Activated naive CD8-positive, alpha-beta T cell treated with anti-CD3 and anti-CD28 coated beads, Interleukin-2, amount 50 U/mL, for 24 hours (primary cell): ENCODE measurements around the gene DNAJC1.

Experiments used
- ATAC-seq: fragments of 150-1000 bp; cut with Tn5 transposase; one replicate; pipeline ENCODE4 v1.10.0; 2021
- DNase-seq: peaks from one replicate; pipeline ENCODE4 v3.0.0; 2021
- H3K27ac Mint-ChIP-seq: one replicate; pipeline ENCODE4 v1.8.0; 2021; ENCODE audit warnings: mild to moderate bottlenecking, mixed read lengths
- H3K27me3 Mint-ChIP-seq: one replicate; pipeline ENCODE4 v1.8.0; 2021; ENCODE audit warnings: mixed read lengths
- H3K36me3 Mint-ChIP-seq: one replicate; pipeline ENCODE4 v1.8.0; 2021; ENCODE audit warnings: low read depth, mixed read lengths
- H3K4me1 Mint-ChIP-seq: one replicate; pipeline ENCODE4 v1.8.0; 2021; ENCODE audit warnings: mixed read lengths
- H3K4me3 Mint-ChIP-seq: one replicate; pipeline ENCODE4 v1.8.0; 2021; ENCODE audit warnings: mild to moderate bottlenecking, moderate library complexity, mixed read lengths
- H3K9me3 Mint-ChIP-seq: one replicate; pipeline ENCODE4 v1.8.0; 2021; ENCODE audit warnings: mixed read lengths

Gene DNAJC1

DNA sequence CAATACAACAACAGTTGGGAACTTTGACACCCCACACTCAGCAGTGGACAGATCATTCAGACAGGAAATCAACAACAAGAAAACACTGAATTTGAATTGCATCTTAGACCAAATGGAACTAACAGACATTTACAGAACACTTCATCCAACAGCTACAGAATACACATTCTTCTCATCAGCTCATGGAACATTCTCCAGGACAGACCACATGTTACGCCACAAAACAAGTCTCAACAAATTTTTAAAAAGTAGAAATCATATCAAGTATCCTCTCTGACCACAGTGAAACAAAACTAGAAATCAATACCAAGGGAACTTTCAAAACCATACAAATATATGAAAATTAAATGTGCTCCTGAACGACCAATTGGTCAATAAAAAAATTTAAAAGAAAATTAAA is 212.3 kb downstream of the DNAJC1 start:
- Mint-ChIP-seq H3K36me3 (peaks cover 22% of the 10 kb centered on the region), H3K9me3 (peaks cover 19% of the 10 kb centered on the region), H3K4me3 (no peak overlapping the region), H3K27me3 (no peaks in the 10 kb centered on the region), H3K27ac (no peak overlapping the region), H3K4me1 (no peaks in the 10 kb centered on the region)
- DNase-seq (no peak), ATAC-seq (no peak)

- Mint-ChIP-seq H3K4me3 (no peak overlapping the region), H3K27ac (no peak overlapping the region), H3K9me3 (peaks cover 12% of the 10 kb centered on the region), H3K27me3 (no peaks in the 10 kb centered on the region), H3K4me1 (no peaks in the 10 kb centered on the region), H3K36me3 (peaks cover 27% of the 10 kb centered on the region)
- no peak for DNase-seq
- ATAC-seq: no peak
These were observed 226.6 kb downstream of the DNAJC1 start for GRCh38 chr10:21776883-21777282.

DNA sequence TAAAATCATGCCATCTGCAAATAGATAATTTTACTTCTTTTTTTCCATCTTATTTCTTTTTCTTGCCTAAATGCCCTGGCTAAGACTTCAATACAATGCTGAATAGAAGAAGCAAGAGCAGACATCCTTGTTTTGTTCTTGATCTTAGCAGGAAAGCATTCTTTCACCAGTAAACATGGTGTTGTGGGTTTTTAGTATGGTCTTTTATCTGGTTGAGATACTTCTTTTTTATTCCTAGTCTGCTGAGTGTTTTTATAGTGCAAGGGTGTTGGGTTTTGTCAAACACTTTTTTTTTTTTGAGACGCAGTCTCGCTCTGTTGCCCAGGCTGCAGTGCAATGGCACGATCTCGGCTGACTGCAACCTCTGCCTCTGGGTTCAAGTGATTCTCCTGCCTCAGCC is 232.3 kb downstream of the DNAJC1 start:
- H3K27ac Mint-ChIP-seq: no peak overlapping the region
- no peak overlapping the region for H3K4me3 Mint-ChIP-seq
- ATAC-seq (no peak), DNase-seq (no peak)
- peaks cover 2% of the 10 kb centered on the region for H3K4me1 Mint-ChIP-seq
- H3K27me3 Mint-ChIP-seq: no peaks in the 10 kb centered on the region
- H3K9me3 Mint-ChIP-seq: peaks cover 9% of the 10 kb centered on the region
- H3K36me3 Mint-ChIP-seq: peaks cover 7% of the 10 kb centered on the region

- no peak for DNase-seq
- Mint-ChIP-seq H3K4me1 (peaks cover 5% of the 10 kb centered on the region), H3K27ac (no peak overlapping the region), H3K4me3 (no peak overlapping the region), H3K27me3 (no peaks in the 10 kb centered on the region), H3K36me3 (peaks cover 12% of the 10 kb centered on the region), H3K9me3 (peaks cover 6% of the 10 kb centered on the region)
- no peak for ATAC-seq
These were observed 234.5 kb downstream of the DNAJC1 start for GRCh38 chr10:21769041-21769440.

GRCh38 chr10:21764466-21765189 is 238.9 kb downstream of the DNAJC1 start:
- peaks cover 3% of the 10 kb centered on the region for H3K4me1 Mint-ChIP-seq
- DNase-seq: no peak
- H3K27ac Mint-ChIP-seq: no peak overlapping the region
- H3K4me3 Mint-ChIP-seq: no peak overlapping the region
- no peaks in the 10 kb centered on the region for H3K9me3 Mint-ChIP-seq
- no peaks in the 10 kb centered on the region for H3K27me3 Mint-ChIP-seq
- peaks cover 14% of the 10 kb centered on the region for H3K36me3 Mint-ChIP-seq
- ATAC-seq: no peak

DNA sequence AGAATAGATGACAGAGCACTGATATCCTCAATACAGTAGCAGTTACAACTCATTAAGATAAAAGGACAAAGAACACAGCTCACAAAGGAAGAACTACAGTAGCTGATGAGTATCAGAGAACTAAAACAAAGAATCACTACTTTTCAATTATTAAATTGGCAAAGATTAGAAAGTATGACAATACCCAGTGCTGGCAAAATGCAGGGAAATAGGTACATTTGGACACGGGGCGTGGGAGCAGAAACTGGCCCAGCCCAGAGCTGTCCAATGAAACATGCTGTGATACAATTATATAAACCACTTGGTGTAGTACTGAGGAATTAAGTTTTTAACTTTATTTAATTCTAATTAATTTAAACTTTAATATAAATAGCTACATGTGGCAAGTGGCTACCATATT is 243.2 kb downstream of the DNAJC1 start:
- DNase-seq: no peak
- ATAC-seq: no peak
- no peaks in the 10 kb centered on the region for H3K9me3 Mint-ChIP-seq
- no peaks in the 10 kb centered on the region for H3K27me3 Mint-ChIP-seq
- H3K4me3 Mint-ChIP-seq: no peak overlapping the region
- H3K4me1 Mint-ChIP-seq: peaks cover 3% of the 10 kb centered on the region
- peaks cover 15% of the 10 kb centered on the region for H3K36me3 Mint-ChIP-seq
- no peak overlapping the region for H3K27ac Mint-ChIP-seq

DNA sequence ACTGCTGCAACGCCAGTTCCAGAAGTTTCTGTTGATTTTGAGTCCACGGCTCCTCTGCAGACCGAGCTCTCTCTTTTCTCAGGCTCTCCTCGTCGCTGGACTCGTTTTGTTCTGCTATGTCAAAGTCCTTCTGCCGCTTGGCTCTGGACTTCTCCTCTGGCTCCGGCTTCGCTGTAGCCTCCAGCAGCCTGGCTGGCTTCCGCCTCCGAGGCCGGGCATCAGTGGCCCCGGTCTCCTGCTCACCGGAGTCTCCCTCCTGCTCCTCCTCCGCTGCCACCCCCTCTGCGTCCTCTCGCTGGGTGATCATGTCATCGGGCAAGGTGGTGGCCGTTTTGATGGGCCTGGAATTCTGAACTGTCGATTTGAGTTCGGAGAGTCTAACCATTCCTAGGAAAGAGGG is 244.3 kb downstream of the DNAJC1 start:
- Mint-ChIP-seq H3K9me3 (no peaks in the 10 kb centered on the region), H3K27ac (no peak overlapping the region), H3K4me3 (no peak overlapping the region), H3K27me3 (no peaks in the 10 kb centered on the region), H3K36me3 (peaks cover 12% of the 10 kb centered on the region), H3K4me1 (no peaks in the 10 kb centered on the region)
- ATAC-seq: no peak
- no peak for DNase-seq

GRCh38 chr10:21758696-21759095 is 244.8 kb downstream of the DNAJC1 start:
- no peak for ATAC-seq
- no peak overlapping the region for H3K4me3 Mint-ChIP-seq
- no peaks in the 10 kb centered on the region for H3K27me3 Mint-ChIP-seq
- H3K27ac Mint-ChIP-seq: no peak overlapping the region
- DNase-seq: no peak
- H3K36me3 Mint-ChIP-seq: peaks cover 8% of the 10 kb centered on the region
- no peaks in the 10 kb centered on the region for H3K9me3 Mint-ChIP-seq
- no peaks in the 10 kb centered on the region for H3K4me1 Mint-ChIP-seq

GRCh38 chr10:21758239-21758638 is 245.3 kb downstream of the DNAJC1 start:
- no peak overlapping the region for H3K27ac Mint-ChIP-seq
- DNase-seq (no peak), ATAC-seq (no peak)
- H3K9me3 Mint-ChIP-seq: no peaks in the 10 kb centered on the region
- no peaks in the 10 kb centered on the region for H3K27me3 Mint-ChIP-seq
- peaks cover 6% of the 10 kb centered on the region for H3K36me3 Mint-ChIP-seq
- no peak overlapping the region for H3K4me3 Mint-ChIP-seq
- H3K4me1 Mint-ChIP-seq: no peaks in the 10 kb centered on the region

DNA sequence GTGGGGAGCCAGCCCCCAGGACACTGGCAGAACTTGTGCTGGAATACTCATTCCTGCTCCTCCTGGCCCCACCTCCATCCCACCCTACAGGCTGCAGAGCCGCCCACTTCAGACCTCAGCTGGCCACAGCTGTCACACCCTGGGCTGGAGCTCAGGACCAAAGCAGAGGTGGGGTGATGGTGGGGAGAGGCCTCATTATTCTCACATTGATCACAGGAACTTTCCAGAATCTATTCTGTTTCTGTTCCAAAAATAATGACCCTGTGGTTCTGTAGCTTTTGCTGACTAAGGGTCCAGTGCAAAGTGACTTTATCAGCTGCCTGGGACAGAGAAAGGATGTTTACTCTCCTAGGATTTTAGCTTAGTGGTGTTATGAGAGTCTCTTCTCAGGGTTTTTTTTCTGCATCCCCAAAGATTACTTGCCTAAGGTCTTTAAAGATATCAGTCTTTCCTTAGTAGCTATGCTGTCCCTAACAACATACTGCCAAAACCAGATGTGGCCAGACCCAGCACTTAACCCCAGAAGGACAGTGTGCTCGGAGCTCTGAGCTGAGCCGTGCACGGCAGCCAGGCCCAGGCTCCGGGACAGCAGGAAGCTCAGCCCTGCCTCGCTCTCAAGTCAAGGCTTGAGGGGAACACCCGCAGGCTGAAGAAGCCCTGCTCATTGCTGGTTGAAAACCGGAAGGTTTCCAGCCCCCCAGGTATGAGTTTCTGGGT is 246.2 kb downstream of the DNAJC1 start:
- Mint-ChIP-seq H3K4me1 (no peaks in the 10 kb centered on the region), H3K4me3 (no peak overlapping the region), H3K27ac (no peak overlapping the region), H3K36me3 (peaks cover 6% of the 10 kb centered on the region), H3K9me3 (no peaks in the 10 kb centered on the region), H3K27me3 (no peaks in the 10 kb centered on the region)
- DNase-seq (no peak), ATAC-seq (no peak)

DNA sequence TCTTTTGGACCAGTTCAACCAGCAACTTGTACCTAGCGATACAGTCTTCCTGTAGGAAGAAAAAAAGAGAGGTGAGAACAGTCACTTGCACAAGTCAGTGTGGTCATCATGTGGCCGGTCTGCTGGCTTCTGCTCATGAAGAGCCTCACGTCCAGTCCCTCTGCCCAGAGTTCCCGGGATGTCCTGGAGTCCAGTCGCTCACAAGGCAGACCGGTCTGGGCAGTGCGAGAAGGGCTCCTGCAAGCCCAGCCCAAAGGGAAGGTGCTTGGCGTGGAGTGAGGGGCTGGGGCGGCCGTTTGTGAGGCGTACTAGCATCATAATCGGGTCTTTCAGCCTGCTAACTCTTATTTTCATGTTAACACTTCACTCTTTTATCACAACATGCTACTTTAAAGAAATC is 246.8 kb downstream of the DNAJC1 start:
- Mint-ChIP-seq H3K36me3 (peaks cover 6% of the 10 kb centered on the region), H3K27ac (no peak overlapping the region), H3K9me3 (no peaks in the 10 kb centered on the region), H3K4me3 (no peak overlapping the region), H3K4me1 (no peaks in the 10 kb centered on the region), H3K27me3 (no peaks in the 10 kb centered on the region)
- ATAC-seq (no peak), DNase-seq (no peak)

- Mint-ChIP-seq H3K4me1 (peaks cover 2% of the 10 kb centered on the region), H3K27me3 (no peaks in the 10 kb centered on the region), H3K27ac (no peak overlapping the region), H3K36me3 (peaks cover 2% of the 10 kb centered on the region), H3K9me3 (no peaks in the 10 kb centered on the region), H3K4me3 (no peak overlapping the region)
- DNase-seq (no peak), ATAC-seq (no peak)
These were observed 249.0 kb downstream of the DNAJC1 start for GRCh38 chr10:21754410-21755011.

DNA sequence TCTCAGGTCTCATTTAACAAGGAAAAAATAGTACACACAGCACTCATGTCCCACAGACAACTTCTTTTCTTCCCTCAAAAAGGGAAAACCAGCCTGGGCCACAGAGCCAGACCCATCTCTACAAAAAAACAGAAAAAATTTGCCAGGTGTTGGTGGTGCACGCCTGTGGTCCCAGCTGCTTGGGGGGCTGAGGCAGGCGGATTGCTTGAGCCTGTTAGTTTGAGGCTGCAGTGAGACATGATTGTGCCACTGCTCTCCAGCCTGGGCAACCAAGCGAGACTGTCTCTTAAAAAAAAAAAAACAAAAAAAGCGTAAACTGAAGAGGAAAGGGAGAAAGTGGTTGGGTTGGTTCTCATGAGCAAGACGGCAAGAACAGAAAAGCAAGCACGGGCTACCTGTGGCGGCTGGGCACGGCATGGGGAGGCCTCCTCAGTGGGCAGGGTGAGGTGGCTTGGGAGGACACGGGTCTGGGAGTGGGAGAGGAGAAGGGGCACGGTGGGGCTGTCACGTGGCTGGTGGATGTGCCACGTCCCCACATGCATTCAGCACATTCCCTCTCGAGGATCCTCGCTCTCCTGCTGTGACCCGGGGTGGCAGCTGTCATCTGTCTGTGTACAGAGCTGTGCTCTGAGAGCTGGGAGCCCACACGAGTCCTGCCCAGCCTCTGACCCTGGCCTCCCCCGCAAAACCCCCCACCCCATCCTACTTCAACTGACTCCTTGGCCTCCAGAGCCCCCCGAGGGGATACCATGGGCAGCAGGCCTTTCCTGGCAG is 249.8 kb downstream of the DNAJC1 start:
- Mint-ChIP-seq H3K9me3 (no peaks in the 10 kb centered on the region), H3K4me1 (peaks cover 2% of the 10 kb centered on the region), H3K27me3 (no peaks in the 10 kb centered on the region), H3K36me3 (no peaks in the 10 kb centered on the region), H3K4me3 (no peak overlapping the region), H3K27ac (no peak overlapping the region)
- no peak for ATAC-seq
- DNase-seq: no peak

DNA sequence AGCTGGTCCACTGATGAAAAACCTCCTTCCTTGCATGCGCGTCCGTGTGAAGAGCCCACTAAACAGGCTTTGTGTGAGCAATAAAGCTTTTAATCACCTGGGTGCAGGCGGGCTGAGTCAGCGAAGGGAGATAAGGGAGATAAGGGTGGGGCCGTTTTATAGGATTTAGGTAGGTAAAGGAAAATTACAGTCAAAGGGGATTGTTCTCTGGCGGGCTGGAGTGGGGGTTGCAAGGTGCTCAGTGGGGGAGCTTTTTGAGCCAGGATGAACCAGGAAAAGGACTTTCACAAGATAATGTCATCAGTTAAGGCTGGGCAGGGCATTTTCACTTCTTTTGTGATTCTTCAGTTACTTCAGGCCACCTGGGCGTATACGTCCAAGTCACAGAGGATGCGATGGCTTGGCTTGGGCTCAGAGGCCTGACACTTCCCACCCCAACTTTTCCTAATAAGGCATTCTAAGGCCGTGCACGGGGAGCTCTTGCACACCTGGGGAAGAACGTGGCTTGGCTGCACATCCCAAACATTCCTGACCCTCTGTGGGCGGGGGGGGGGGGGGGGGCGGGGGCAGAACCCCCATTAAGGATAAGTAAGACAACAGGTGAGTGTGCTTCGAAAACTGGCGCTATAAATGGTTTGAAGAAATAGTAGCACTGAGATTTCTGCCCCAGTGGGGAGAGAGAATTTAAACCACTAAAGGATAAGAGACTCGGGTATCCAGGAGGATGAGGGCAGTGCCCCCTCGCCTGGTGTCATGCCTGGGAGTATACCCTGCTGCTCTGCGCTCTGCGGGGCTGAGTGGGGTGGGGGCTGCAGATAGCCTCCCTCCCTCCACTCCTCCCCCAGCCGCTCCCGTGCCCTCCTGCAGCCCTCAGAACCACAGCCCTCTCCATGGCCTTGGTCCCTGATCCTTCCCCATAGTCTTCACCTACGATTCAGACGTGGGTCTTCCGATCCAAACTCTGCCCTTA is 251.9 kb downstream of the DNAJC1 start:
- Mint-ChIP-seq H3K9me3 (no peaks in the 10 kb centered on the region), H3K36me3 (peaks cover 2% of the 10 kb centered on the region), H3K4me3 (no peak overlapping the region), H3K27me3 (no peaks in the 10 kb centered on the region), H3K27ac (no peak overlapping the region), H3K4me1 (peaks cover 2% of the 10 kb centered on the region)
- DNase-seq: no peak
- no peak for ATAC-seq
